Islet precursor cell (in vitro differentiated cells): ENCODE measurements around the gene IGFBP5.

Experiments
- DNase-seq: peaks from one replicate; pipeline ENCODE4 v3.0.0-alpha.2; 2018

The IGFBP5 gene

GRCh38 chr2:216713691-216714336, 18.5 kb upstream of the IGFBP5 start:
- DNase-seq, result no peak

GRCh38 chr2:216711348-216711747, 16.0 kb upstream of the IGFBP5 start:
- no peak for DNase-seq

DNA sequence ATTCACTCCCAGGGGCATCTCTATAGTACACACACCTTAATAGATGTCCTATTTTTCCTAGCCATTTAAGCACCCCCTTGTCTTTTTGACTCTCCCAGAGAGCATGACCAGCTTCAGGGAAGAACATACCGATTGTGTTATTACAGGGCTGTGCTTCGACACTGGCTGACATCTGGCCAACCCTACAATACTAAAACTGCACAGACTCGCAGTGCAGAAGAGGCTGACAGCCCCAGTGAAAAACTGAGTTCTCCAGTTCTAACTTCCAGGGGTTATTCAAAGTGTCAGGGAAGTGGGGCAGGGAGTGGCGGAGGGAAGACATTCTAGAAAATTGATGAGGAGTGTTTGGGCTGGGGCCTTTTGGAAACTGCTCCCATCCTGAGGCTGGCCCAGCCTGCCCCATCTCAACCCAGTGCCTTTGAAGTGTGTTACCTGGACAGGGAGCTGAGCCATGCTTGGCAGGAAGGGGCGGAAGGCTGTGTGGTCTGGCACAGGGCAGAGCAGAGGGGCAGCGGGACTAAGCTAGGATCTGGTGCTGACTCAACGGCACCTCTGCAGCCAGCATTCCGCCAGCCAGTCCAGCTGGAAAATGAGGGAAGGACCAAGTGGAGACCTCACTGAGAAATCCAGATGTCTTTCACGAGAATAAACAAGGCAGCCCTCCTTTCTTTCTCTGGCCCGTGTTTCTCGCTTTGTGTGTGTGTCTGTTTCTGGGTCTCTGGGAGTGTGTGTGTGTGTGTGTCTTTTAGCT, 15.4 kb upstream of the IGFBP5 start:
- peak; percentile 68 for DNase-seq

- no peak for DNase-seq
Measured at GRCh38 chr2:216702756-216703155, 7.4 kb upstream of the IGFBP5 start.

- DNase-seq, result no peak
Measured at GRCh38 chr2:216701544-216701943, 6.2 kb upstream of the IGFBP5 start.

- no peak for DNase-seq
Measured at GRCh38 chr2:216700781-216701180, 5.4 kb upstream of the IGFBP5 start.

GRCh38 chr2:216700088-216700567, 4.8 kb upstream of the IGFBP5 start:
- no peak for DNase-seq

GRCh38 chr2:216698895-216699294, 3.5 kb upstream of the IGFBP5 start:
- DNase-seq, result peak; percentile 73

DNA sequence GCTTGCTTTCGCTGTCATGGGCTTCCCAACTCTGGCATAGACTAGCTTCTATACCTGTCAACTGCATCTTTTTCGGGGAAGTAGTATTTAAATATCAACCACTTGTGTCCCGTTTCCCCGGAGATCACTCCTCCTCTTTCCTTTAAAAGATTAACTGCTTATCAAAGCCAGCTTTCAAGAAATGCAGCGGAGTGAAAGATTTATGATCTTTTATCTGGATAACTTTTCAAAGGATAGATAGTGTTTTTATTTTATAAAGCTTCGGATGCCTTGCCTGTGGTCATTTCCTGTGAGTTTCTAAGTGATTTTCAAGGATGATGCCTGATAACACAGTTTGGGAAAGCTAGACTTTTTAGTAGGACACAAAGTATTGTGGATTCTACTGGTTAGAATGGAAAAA, 2.9 kb upstream of the IGFBP5 start:
- DNase-seq, result no peak

DNA sequence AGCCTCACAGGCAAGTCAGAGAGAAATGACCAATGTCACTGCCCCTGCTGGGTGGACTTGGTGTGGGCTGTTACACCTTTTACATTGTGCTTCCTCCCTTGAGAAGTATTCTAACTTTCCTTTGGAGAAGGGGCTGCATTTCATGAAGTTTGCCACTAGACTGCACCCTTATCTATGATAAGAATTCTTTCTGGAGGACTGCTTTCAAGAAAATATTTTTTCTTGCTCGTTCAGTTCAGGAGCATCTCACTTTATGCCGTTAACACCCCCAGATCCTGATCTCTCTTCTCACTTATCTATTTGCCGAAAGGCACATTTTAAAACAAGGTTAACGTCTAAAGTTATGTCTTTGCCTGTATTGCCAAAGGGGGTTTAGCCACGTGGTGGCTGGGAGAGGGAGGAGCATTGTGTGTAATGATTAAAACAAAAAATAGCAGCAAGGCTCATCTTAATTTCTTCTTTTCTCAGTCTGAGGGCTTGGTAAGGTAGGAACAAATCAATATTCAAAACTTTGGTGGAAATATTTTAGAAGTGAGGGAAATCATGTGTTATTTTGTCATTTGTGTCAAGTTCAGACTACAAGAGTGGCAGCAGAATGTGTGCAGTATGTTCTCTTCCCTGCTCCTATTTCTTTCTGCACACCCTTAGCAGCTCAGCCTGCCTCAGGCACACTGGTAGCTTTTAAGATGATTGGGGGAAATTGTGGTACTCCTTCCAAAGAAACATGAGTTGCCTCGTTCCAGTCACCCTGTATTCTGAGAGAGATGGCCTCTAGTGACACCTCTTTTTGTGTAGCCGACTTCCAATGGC, 1.6 kb upstream of the IGFBP5 start:
- peak; percentile 67 for DNase-seq

DNA sequence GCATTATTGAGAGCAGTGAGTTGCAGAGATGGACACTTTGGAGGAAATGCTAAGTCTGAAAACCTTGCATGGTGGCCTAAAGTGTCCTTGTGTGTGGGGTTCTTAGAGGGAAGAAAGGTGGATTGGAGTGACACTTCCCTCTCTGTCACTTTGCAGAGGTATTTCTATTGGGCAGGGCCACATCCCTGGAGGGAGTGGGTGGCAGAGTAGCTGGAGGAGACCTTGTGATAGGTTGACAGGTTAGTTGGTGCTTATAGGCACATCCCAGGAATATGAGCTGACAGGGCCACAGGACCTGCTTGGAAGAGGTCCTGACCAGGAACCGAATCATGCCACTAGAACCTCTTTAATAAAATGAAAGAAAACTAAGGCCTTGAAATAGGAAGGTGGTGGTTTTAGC, 972 bp upstream of the IGFBP5 start:
- no peak for DNase-seq

GRCh38 chr2:216694826-216695217, 527 bp downstream of the IGFBP5 start:
- no peak for DNase-seq

DNA sequence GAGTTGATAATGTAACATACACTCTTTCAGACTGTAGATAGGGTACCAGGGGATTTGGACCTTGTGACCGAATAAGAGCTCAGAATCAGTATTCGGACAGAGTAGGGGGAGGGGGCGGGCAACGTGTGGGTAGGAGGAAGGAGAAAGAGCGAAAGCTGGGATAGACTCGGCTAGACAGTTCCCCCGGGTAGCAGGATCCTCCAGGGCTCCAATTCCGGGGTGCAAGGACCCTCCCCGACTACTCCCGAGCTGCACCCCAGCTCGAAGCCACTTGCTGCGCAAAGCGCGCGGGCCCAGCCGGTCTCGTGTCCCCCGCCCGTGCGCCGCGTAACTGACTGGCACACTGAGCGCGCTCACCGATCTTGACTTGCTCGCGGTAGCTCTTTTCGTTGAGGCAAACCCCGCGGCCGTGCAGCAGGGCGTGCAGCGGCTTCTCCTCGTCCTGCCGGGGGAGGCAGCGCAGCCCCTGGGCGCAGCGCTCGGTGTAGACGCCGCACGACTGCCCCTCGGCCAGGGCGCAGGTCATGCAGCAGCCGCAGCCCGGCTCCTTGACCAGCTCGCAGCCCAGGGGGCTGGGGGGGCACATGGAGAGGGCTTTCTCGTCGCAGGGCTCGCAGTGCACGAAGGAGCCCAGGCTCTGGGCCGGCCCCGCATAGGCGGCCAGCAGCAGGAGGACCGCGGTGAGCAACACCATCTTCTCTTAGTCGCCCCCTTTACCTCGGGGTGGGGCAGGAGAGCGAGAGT, 1.1 kb downstream of the IGFBP5 start:
- DNase-seq, result peak; percentile 82

DNA sequence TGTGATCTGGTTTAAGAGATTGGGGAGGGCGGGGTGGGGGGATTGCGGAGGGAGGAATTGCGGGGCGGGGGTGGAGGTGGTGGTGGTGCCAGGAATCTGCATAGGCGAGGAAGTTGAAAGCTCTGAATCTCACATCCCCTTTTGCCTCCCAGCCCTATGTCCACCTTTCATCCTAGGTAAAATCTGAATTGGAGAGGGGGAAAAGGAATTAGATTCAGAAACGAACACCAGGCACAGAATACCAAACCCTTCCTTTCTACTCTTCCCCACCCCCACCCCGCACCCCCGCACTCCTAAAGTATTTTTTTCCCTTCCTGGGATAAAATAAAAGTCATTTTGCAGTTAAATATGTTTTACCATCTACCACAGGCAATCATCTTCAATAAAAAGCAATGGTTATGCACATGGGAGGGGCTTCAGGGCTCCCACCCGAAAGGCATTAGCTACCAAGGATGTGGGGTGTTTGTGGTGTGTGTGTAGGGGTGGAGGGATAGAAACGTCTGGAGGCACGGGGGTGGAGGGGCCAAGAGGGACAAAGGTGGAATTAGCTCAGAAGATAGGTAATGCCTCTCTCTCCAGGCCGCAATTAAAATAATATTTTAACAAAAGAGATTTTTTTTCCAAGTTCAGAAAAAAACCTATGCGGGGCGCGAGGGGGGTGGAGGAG, 1.8 kb downstream of the IGFBP5 start:
- peak; percentile 38 for DNase-seq

GRCh38 chr2:216692636-216693413, 2.5 kb downstream of the IGFBP5 start:
- DNase-seq, result peak; percentile 93

GRCh38 chr2:216690853-216691741, 4.3 kb downstream of the IGFBP5 start:
- DNase-seq, result peak; percentile 89

- DNase-seq, result no peak
Measured at GRCh38 chr2:216690456-216690852, 4.9 kb downstream of the IGFBP5 start.

DNA sequence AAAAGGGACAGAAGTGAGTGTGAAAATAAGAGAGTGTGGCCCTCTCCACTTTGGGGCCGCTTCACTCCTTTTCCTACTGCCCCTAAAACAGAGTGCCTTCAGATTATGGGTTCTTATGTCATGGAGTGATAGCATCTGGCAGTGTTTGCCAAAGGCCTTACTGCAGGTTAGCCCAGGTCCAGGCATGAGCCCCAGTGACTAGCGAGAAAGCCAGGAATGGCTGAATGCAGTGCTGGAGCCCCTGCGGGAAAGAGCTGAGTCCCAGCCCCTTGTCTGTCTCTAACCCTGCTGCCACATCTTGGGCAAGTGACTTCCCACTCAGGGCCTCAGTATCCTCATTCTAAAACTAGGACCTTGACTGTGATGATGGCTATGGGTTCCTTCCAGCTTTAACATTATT, 6.0 kb downstream of the IGFBP5 start:
- no peak for DNase-seq

GRCh38 chr2:216688731-216689340, 6.5 kb downstream of the IGFBP5 start:
- DNase-seq, result no peak

DNA sequence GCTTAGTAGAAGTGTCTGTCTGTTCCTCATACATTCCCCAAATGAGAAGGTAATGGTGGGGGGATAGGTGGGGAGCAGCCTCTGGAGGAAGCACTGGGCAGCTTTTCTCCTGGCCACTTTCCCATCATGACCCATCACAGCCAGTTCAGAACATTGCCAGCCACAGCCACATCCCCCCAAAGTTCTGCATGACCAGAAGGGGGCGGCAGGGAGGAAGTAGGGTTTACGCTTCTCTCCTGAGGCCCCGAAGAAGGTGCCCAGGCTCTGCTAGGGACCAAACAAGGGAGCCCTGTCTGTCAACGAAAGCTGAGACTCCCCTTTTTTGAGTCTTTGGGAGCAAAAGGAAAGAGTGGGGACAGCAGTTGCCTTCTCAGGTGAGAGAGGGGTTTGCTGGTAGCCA, 7.7 kb downstream of the IGFBP5 start:
- DNase-seq, result no peak
